Measurements from ENCODE around the gene P2RY11. TPM values are rescaled to one million over a fixed set of nuclear protein-coding genes. Genes with fewer than 3 reads are reported as not detected.

Gene P2RY11
- total RNA-seq, 1 experiment from 2014 or later = 60.6 TPM

DNA sequence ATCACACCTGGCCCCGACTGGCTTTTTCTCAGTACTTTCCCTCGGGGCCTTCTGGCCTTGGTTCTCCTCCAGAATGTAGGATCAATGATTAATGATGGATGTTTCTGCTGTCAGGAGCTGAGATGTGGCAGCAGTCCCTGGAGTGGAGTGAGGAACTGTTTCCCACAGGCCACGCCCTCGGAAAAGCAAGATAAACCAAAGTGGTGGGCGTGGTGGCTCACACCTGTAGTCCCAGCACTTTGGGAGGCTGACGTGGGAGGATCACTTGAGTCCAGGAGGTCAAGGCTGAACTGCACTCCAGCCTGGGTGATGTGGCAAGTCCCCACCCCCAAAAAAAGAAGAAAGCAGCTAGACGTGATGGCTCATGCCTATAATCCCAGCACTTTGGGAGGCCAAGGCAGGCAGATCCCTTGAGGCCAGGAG is 32.5 kb upstream of the P2RY11 start:
- DNase-seq = no peak
- no peaks in the 10 kb centered on the region; the same call in 1 of the 2 replicates for H3K27me3 ChIP-seq (ENCODE audit: insufficient read depth, low read length)
- WGBS (ENCODE audit: extremely low coverage, insufficient read length, low lambda C conversion rate) = no CpG with 5 or more reads among the region's 7 CpGs
- TF ChIP-seq, protein P1, sequence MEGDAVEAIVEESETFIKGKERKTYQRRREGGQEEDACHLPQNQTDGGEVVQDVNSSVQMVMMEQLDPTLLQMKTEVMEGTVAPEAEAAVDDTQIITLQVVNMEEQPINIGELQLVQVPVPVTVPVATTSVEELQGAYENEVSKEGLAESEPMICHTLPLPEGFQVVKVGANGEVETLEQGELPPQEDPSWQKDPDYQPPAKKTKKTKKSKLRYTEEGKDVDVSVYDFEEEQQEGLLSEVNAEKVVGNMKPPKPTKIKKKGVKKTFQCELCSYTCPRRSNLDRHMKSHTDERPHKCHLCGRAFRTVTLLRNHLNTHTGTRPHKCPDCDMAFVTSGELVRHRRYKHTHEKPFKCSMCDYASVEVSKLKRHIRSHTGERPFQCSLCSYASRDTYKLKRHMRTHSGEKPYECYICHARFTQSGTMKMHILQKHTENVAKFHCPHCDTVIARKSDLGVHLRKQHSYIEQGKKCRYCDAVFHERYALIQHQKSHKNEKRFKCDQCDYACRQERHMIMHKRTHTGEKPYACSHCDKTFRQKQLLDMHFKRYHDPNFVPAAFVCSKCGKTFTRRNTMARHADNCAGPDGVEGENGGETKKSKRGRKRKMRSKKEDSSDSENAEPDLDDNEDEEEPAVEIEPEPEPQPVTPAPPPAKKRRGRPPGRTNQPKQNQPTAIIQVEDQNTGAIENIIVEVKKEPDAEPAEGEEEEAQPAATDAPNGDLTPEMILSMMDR (conservative IDR thresholded peaks at IDR 0.05) = no peak
- Mint-ChIP-seq H3K4me1 (no peaks in the 10 kb centered on the region), H3K36me3 (ENCODE audit: insufficient read depth in 1 of 3, low read depth in 3 of 3) (peaks cover 0 to 2% (median 0%) of the 10 kb centered on the region in 3 experiments; a peak in 1 of 7 replicates), H3K27me3 (ENCODE audit: low read depth) (peaks cover 56% of the 10 kb centered on the region), H3K9me3 (peaks cover 6 to 7% of the 10 kb centered on the region in 2 experiments; a peak in 4 of 5 replicates), H3K4me3 (no peak overlapping the region), H3K27ac (peak overlapping the region in 1 of 3 experiments; percentile 48; a peak in 1 of 7 replicates)
- no peak overlapping the region for H2AFZ ChIP-seq (ENCODE audit: low read length)
- no peaks in the 10 kb centered on the region for H3K79me2 ChIP-seq (ENCODE audit: insufficient read depth, low read length)
- H3K14ac ChIP-seq (ENCODE audit: insufficient read depth, low read length) = no peak overlapping the region
- H3K4me2 ChIP-seq (ENCODE audit: insufficient read depth, insufficient read length, low read length) = no peak overlapping the region
- H4K8ac ChIP-seq (replicated peaks; ENCODE audit: insufficient read length, low read depth, low read length) = no peak overlapping the region
- no peak overlapping the region for H3K27ac ChIP-seq (ENCODE audit: insufficient read length, low read depth, low read length)
- H2BK15ac ChIP-seq (ENCODE audit: low read depth, low read length) = no peak overlapping the region
- no peak overlapping the region for H3K9ac ChIP-seq (ENCODE audit: extremely low read depth, insufficient read length, low read length)
- H2AK5ac ChIP-seq (ENCODE audit: insufficient read length, low read length) = no peak overlapping the region
- H4K91ac ChIP-seq (ENCODE audit: insufficient read length, low read depth, low read length) = no peak overlapping the region
- no peaks in the 10 kb centered on the region for H3K23me2 ChIP-seq (ENCODE audit: insufficient read length, low read depth, low read length, poor library complexity, severe bottlenecking)
- no peaks in the 10 kb centered on the region for H4K20me1 ChIP-seq (ENCODE audit: control insufficient read depth, insufficient read depth, insufficient read length)
- H3K18ac ChIP-seq (ENCODE audit: insufficient read length, low read depth, low read length) = no peak overlapping the region
- no peaks in the 10 kb centered on the region for H3K4me1 ChIP-seq (ENCODE audit: insufficient read depth, low read length)
- H3K79me1 ChIP-seq (ENCODE audit: insufficient read depth, low read depth, low read length, poor library complexity, severe bottlenecking) = no peaks in the 10 kb centered on the region
- H2BK12ac ChIP-seq (ENCODE audit: insufficient read length, low read depth, low read length) = no peak overlapping the region
- no peak overlapping the region for H3K4ac ChIP-seq (ENCODE audit: low read depth, low read length)
- H3K9me3 ChIP-seq (ENCODE audit: control insufficient read depth, low read depth, low read length) = no peaks in the 10 kb centered on the region
- no peak overlapping the region for H2BK120ac ChIP-seq (ENCODE audit: low read depth, low read length, poor library complexity, severe bottlenecking)
- no peak overlapping the region for H2BK20ac ChIP-seq (ENCODE audit: low read depth, low read length, poor library complexity, severe bottlenecking)
- H3K23ac ChIP-seq (ENCODE audit: insufficient read length, low read depth, low read length) = no peak overlapping the region
- no peak overlapping the region for H2BK5ac ChIP-seq (ENCODE audit: insufficient read length, low read length)
- H3K56ac ChIP-seq (ENCODE audit: insufficient read length, low read depth, low read length) = no peak overlapping the region
- H3T11ph ChIP-seq (ENCODE audit: low read length) = no peak overlapping the region
- H4K5ac ChIP-seq (ENCODE audit: insufficient read length, low read depth, low read length) = no peak overlapping the region
